ENCODE data around the gene XPNPEP3. TPM values are rescaled to one million over a fixed set of nuclear protein-coding genes. Genes with fewer than 3 reads are reported as not detected.
"Not testable (repeated sequence)": the region's sequence is repeated elsewhere in the genome, so short reads cannot be mapped to it uniquely, and the experiment has no call there.

Gene XPNPEP3
- total RNA-seq, 1 experiment from 2014 or later = 33.1 TPM

GRCh38 chr22:40867109-40867508 is 10.2 kb downstream of the XPNPEP3 start:
- H3K27ac Mint-ChIP-seq (ENCODE audit: low read depth, unreplicated experiment) = no peak overlapping the region
- POLR2A ChIA-PET = interaction anchor here (0.6 to 5.1 kb wide), 4 partner anchors 9 to 535 kb away, joined by 3 to 58 read pairs (median 3); partner anchors contain the start of genes ST13 and XPNPEP3
- H3K36me3 Mint-ChIP-seq (ENCODE audit: insufficient read depth, unreplicated experiment) = peaks cover 42% of the 10 kb centered on the region
- no peak for TF ChIP-seq CTCF (IDR thresholded peaks at IDR 0.05; ENCODE audit: unreplicated experiment)
- peaks cover 5% of the 10 kb centered on the region for H3K4me1 Mint-ChIP-seq (ENCODE audit: insufficient read depth, unreplicated experiment)
- H3K4me3 Mint-ChIP-seq (ENCODE audit: unreplicated experiment) = no peak overlapping the region
- no peaks in the 10 kb centered on the region for H3K27me3 Mint-ChIP-seq (ENCODE audit: insufficient read depth, unreplicated experiment)
- no peaks in the 10 kb centered on the region for H3K9me3 Mint-ChIP-seq (ENCODE audit: unreplicated experiment)
- intact Hi-C loops (cut with micrococcal nuclease) = no loop called here
- BruUV-seq (replicated peaks) = no TSS peak
- CTCF ChIA-PET = interaction anchor here (1.3 kb wide), 1 partner anchor 32 kb away, joined by 8 read pairs; no protein-coding TSS in a partner anchor
- no peak for DNase-seq (ENCODE audit: unreplicated experiment)

DNA sequence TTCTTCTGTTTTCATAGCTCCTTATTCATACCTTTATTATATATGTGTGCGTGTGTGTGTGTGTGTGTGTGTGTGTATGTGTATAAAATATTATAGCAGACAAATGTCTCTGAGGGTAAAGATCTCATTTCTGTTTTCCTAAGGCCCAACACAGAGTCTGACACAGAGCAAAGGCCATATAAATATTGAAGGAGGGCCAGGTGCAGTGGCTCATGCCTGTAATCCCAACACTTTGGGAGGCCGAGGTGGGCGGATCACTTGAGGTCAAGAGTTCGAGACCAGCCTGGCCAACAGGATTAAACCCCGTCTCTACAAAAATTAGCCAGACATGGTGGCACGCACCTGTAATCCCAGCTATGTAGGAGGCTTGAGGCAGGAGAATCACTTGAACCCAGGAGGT is 11.4 kb downstream of the XPNPEP3 start:
- H3K9me3 Mint-ChIP-seq (ENCODE audit: unreplicated experiment); DNase-seq (ENCODE audit: unreplicated experiment); H3K27me3 Mint-ChIP-seq (ENCODE audit: insufficient read depth, unreplicated experiment); intact Hi-C loops (cut with micrococcal nuclease); H3K4me3 Mint-ChIP-seq (ENCODE audit: unreplicated experiment); H3K4me1 Mint-ChIP-seq (ENCODE audit: insufficient read depth, unreplicated experiment); BruUV-seq (replicated peaks): not testable (repeated sequence)
- POLR2A ChIA-PET = interaction anchor here (5.1 kb wide), 1 partner anchor 10 kb away, joined by 58 read pairs; the partner anchor contains the start of genes ST13 and XPNPEP3
- H3K27ac Mint-ChIP-seq (ENCODE audit: low read depth, unreplicated experiment) = peak overlapping the region; percentile 25
- H3K36me3 Mint-ChIP-seq (ENCODE audit: insufficient read depth, unreplicated experiment) = peaks cover 55% of the 10 kb centered on the region
- CTCF ChIA-PET = interaction anchor here (0.6 to 1.3 kb wide), 2 partner anchors 23 to 31 kb away, joined by 3 to 8 read pairs; no protein-coding TSS in a partner anchor

GRCh38 chr22:40874016-40874415 is 17.1 kb downstream of the XPNPEP3 start:
- BruUV-seq (replicated peaks) = no TSS peak
- no peak overlapping the region for H3K4me3 Mint-ChIP-seq (ENCODE audit: unreplicated experiment)

GRCh38 chr22:40875111-40875510 is 18.2 kb downstream of the XPNPEP3 start:
- POLR2A ChIA-PET = interaction anchor here (0.6 to 2.7 kb wide), 3 partner anchors 9 to 45 kb away, joined by 3 to 13 read pairs (median 7); partner anchors contain the start of genes ST13 and XPNPEP3
- peaks cover 71% of the 10 kb centered on the region for H3K36me3 Mint-ChIP-seq (ENCODE audit: insufficient read depth, unreplicated experiment)
- no peak overlapping the region for H3K27ac Mint-ChIP-seq (ENCODE audit: low read depth, unreplicated experiment)
- DNase-seq (ENCODE audit: unreplicated experiment) = no peak
- no peaks in the 10 kb centered on the region for H3K4me1 Mint-ChIP-seq (ENCODE audit: insufficient read depth, unreplicated experiment)
- no peak overlapping the region for H3K4me3 Mint-ChIP-seq (ENCODE audit: unreplicated experiment)
- no peak for TF ChIP-seq CTCF (IDR thresholded peaks at IDR 0.05; ENCODE audit: unreplicated experiment)
- CTCF ChIA-PET = interaction anchor here (0.9 kb wide), 1 partner anchor 24 kb away, joined by 3 read pairs; no protein-coding TSS in a partner anchor
- intact Hi-C loops (cut with micrococcal nuclease) = no loop called here
- BruUV-seq (replicated peaks) = no TSS peak
- H3K27me3 Mint-ChIP-seq (ENCODE audit: insufficient read depth, unreplicated experiment) = no peaks in the 10 kb centered on the region
- H3K9me3 Mint-ChIP-seq (ENCODE audit: unreplicated experiment) = no peaks in the 10 kb centered on the region

More at GRCh38 chr22:40874016-40874415, 17.1 kb downstream of the XPNPEP3 start:
- CTCF ChIA-PET = interaction anchor here (0.9 kb wide), 1 partner anchor 25 kb away, joined by 3 read pairs; no protein-coding TSS in a partner anchor
- Mint-ChIP-seq H3K36me3 (ENCODE audit: insufficient read depth, unreplicated experiment) (peaks cover 67% of the 10 kb centered on the region), H3K27ac (ENCODE audit: low read depth, unreplicated experiment) (no peak overlapping the region), H3K27me3 (ENCODE audit: insufficient read depth, unreplicated experiment) (no peaks in the 10 kb centered on the region), H3K9me3 (ENCODE audit: unreplicated experiment) (no peaks in the 10 kb centered on the region), H3K4me1 (ENCODE audit: insufficient read depth, unreplicated experiment) (no peaks in the 10 kb centered on the region)
- no peak for TF ChIP-seq CTCF (IDR thresholded peaks at IDR 0.05; ENCODE audit: unreplicated experiment)
- intact Hi-C loops (cut with micrococcal nuclease) = no loop called here
- DNase-seq (ENCODE audit: unreplicated experiment) = no peak
- POLR2A ChIA-PET = interaction anchor here (1.1 to 2.7 kb wide), 2 partner anchors 10 to 17 kb away, joined by 4 to 13 read pairs; partner anchors contain the start of genes ST13 and XPNPEP3
